UCSD-AML1 (cell line): ENCODE data around the gene FMO2.

ENCODE experiments used
- DNase-seq: peaks from one replicate; lab custom pipeline; 2025; ENCODE audit not compliant: unreplicated experiment; lab: John Stamatoyannopoulos, UW

FMO2 gene

GRCh38 chr1:171256940-171257606, 72.0 kb downstream of the FMO2 start:
- no peak for DNase-seq

GRCh38 chr1:171257607-171258076, 72.5 kb downstream of the FMO2 start:
- DNase-seq = no peak

- no peak for DNase-seq
These were observed 73.3 kb downstream of the FMO2 start for GRCh38 chr1:171258429-171258828.

- no peak for DNase-seq
These were observed 73.8 kb downstream of the FMO2 start for GRCh38 chr1:171258943-171259342.
